GM12878 (cell line): ENCODE results near the gene GPR141. TPM values are rescaled to one million over a fixed set of nuclear protein-coding genes. Genes with fewer than 3 reads are reported as not detected.

ENCODE experiments used
- ATAC-seq: fragments of 200-7000 bp; cut with Tn5 transposase; 3 replicates; pipeline ENCODE4 v1.9.1; 2020; ENCODE audit warnings: mild to moderate bottlenecking, moderate library complexity
- BruUV-seq: library from RNA; stranded (reverse); fragments of 400-500 nt; replicated peaks from 2 replicates; lab custom pipeline; 2021; lab: Mats Ljungman, UMichigan
- CTCF ChIA-PET: fragments of 300-600 bp; sonication (Branson Sonifier 250); formaldehyde crosslinking; extraction: SDS; loops from one replicate; lab custom pipeline; 2021; ENCODE audit warnings: inconsistent platforms; lab: Yijun Ruan, JAX
- POLR2A ChIA-PET: fragments of 350-600 bp; formaldehyde crosslinking; extraction: SDS; loops from one replicate; lab custom pipeline; 2021; ENCODE audit warnings: inconsistent platforms; lab: Charles Lee
- RAD21 ChIA-PET: fragments of 300-600 bp; sonication (Branson Sonifier 250); formaldehyde crosslinking; loops from one replicate; lab custom pipeline; 2023; ENCODE audit warnings: antibody characterized with exemption; ENCODE audit not compliant: unreplicated experiment; lab: Charles Lee
- SMC1A ChIA-PET: fragments of 300-600 bp; sonication (Branson Sonifier 250); formaldehyde crosslinking; loops from one replicate; lab custom pipeline; 2023; ENCODE audit not compliant: unreplicated experiment, uncharacterized antibody; lab: Charles Lee
- DNase-seq: peaks from one replicate; pipeline ENCODE4 v3.0.0-alpha.2; 2011; ENCODE audit warnings: low read depth, low spot score
- FAIRE-seq: peaks from 3 replicates; lab custom pipeline; 2011; peaks lifted over from hg19 to GRCh38; lab: Jason Lieb, UNC
- H2AFZ ChIP-seq: 2 replicates; pipeline ENCODE4 v1.6.0; 2011; ENCODE audit warnings: low read depth, low read length, control low read depth; ENCODE audit not compliant: control insufficient read depth
- H3K27ac ChIP-seq: 2 replicates; pipeline ENCODE4 v1.5.1; 2011; ENCODE audit warnings: control low read depth; ENCODE audit not compliant: control insufficient read depth, insufficient read depth
- H3K27me3 ChIP-seq, 2 experiments: replicated peaks in 1 of 2; 2 replicates each; pipeline versions ENCODE4 v1.6.0 to v1.6.1; 2011; ENCODE audit warnings: low read length in 1 of 2; ENCODE audit not compliant: control insufficient read depth in 2 of 2, insufficient read depth in 2 of 2
- H3K36me3 ChIP-seq, 2 experiments: 2 replicates each; pipeline ENCODE4 v1.5.1; 2011; ENCODE audit warnings: low read length in 1 of 2; ENCODE audit not compliant: control insufficient read depth in 2 of 2, insufficient read depth in 2 of 2
- H3K4me1 ChIP-seq: 2 replicates; pipeline ENCODE4 v1.6.1; 2011; ENCODE audit warnings: mild to moderate bottlenecking, low read length, moderate library complexity, mixed read lengths; ENCODE audit not compliant: control insufficient read depth, insufficient read depth
- H3K4me2 ChIP-seq: 2 replicates; pipeline ENCODE4 v1.6.0; 2011; ENCODE audit warnings: control low read depth; ENCODE audit not compliant: control insufficient read depth, insufficient read depth
- H3K4me3 ChIP-seq: fragments of 200-600 bp; sonication (generic); 2 replicates; pipeline ENCODE4 v1.5.1; 2016
- H3K79me2 ChIP-seq: 2 replicates; pipeline ENCODE4 v1.6.0; 2011; ENCODE audit warnings: low read length; ENCODE audit not compliant: control insufficient read depth, insufficient read depth
- H3K9ac ChIP-seq: 2 replicates; pipeline ENCODE4 v1.8.0; 2011; ENCODE audit warnings: low read length, control low read depth, mixed read lengths; ENCODE audit not compliant: control insufficient read depth, insufficient read depth
- H3K9me3 ChIP-seq: replicated peaks from 3 replicates; pipeline ENCODE4 v1.5.1; 2011; ENCODE audit warnings: mild to moderate bottlenecking, low read length; ENCODE audit not compliant: control insufficient read depth, insufficient read depth
- H4K20me1 ChIP-seq: 2 replicates; pipeline ENCODE4 v1.6.0; 2011; ENCODE audit not compliant: control insufficient read depth, insufficient read depth
- ESRRA ChIP-seq: IDR thresholded peaks from 2 replicates; pipeline ENCODE4 v1.6.1; 2012; ENCODE audit warnings: mild to moderate bottlenecking, low read length, improper control_type of control experiment
- RB1 ChIP-seq: fragments of 450-650 bp; formaldehyde crosslinking; IDR thresholded peaks from 2 replicates; pipeline ENCODE4 v1.6.1; 2017; ENCODE audit warnings: mild to moderate bottlenecking, borderline replicate concordance
- WGBS: methylation state at CpG from one replicate; pipeline ENCODE4 v1.1.6; 2016; ENCODE audit warnings: low lambda C conversion rate; ENCODE audit not compliant: insufficient replicate concordance, insufficient coverage; ENCODE audit errors: missing lambda C conversion rate; 5-methylcytosine and 5-hydroxymethylcytosine counted together
- in situ Hi-C: fragments of 300-500 bp; cut with MboI; formaldehyde crosslinking; loops from 9 replicates; pipeline ENCODE4 v1.14.3; 2018; ENCODE audit warnings: mixed read lengths
- intact Hi-C: fragments of 100-400 bp; cut with micrococcal nuclease; formaldehyde crosslinking; loops from one replicate; pipeline ENCODE4 v1.14.2; 2022; ENCODE audit not compliant: unreplicated experiment
- polyA plus RNA-seq, 11 experiments: library from polyadenylated mRNA; depleted of rRNA in 4 of 11; unstranded in 6 of 11; stranded (reverse) in 5 of 11; fragments of >200 nt; fragmentation: Nextera tagmentation in 4 of 11; fragmentation: Illumina TruSeq in 1 of 11; extraction: Ambion mirVana in 4 of 11; extraction: Trizol in 1 of 11; gene quantifications; 1 replicate in 1 of 11; 2 replicates in 10 of 11; pipeline versions ENCODE4 v1.2.1 to v1.2.3, GENCODE V29; 2011 to 2016; ENCODE audit warnings: inconsistent platforms in 2 of 11, missing spikeins in 2 of 11, low read depth in 1 of 11
- total RNA-seq, 4 experiments: library from RNA; depleted of rRNA in 3 of 4; stranded (reverse); fragments of >200 nt in 3 of 4; fragmentation: Illumina TruSeq in 1 of 4; extraction: Trizol in 1 of 4; gene quantifications; 2 replicates each; pipeline versions ENCODE4 v1.2.1 to v1.2.3, GENCODE V29; 2013 to 2021
- TF ChIP-seq, protein P1 (sequence below): fragments of 450-650 bp; IDR thresholded peaks from 2 replicates; pipeline ENCODE4 v1.6.1; 2017; ENCODE audit warnings: mild to moderate bottlenecking, moderate library complexity
- TF ChIP-seq, protein P2 (sequence below): IDR thresholded peaks from 2 replicates; pipeline ENCODE4 v1.6.1; 2012; ENCODE audit warnings: improper control_type of control experiment, low read depth, low read length; ENCODE audit not compliant: insufficient replicate concordance
- TF ChIP-seq, protein P3 (sequence below): fragments of 450-650 bp; formaldehyde crosslinking; IDR thresholded peaks from 2 replicates; pipeline ENCODE4 v1.5.0; 2022; ENCODE audit warnings: mild to moderate bottlenecking, missing genetic modification characterization
- TF ChIP-seq, protein P4 (sequence below): fragments of 150-350 bp; IDR thresholded peaks from 2 replicates; pipeline ENCODE4 v1.6.1; 2016; ENCODE audit warnings: low read depth, low read length

GPR141 gene
- total and polyA plus RNA-seq, 10 of the 15 experiments (the other 5 are each of a cell fraction or from before 2014, with no cell fraction given) = 0.56 to 3.9 (median 1.2) TPM

DNA sequence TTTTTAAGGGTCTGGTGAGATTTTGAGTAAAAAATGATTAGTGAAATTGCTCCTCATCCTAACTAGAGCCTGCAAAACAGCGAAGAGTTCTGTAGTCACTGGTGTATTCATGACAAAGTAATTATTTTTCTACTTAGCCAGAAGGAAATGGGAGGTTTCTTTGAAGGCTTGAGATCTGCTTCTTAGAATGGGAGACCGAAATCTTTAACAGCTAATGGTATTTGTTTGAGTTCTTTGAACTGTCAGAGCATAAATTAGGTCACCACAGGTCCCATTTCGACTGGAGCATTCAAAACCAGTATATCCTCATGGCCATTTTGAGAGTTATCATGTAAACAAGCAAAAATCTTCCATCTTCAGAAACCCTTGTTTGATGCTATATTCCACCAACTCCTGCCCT, 87.8 kb downstream of the GPR141 start:
- Histone ChIP-seq H2AFZ (no peak overlapping the region), H3K79me2 (no peaks in the 10 kb centered on the region), H3K36me3 (no peaks in the 10 kb centered on the region), H4K20me1 (no peaks in the 10 kb centered on the region), H3K27ac (no peak overlapping the region), H3K9me3 (peaks cover 7% of the 10 kb centered on the region), H3K4me3 (no peak overlapping the region), H3K27me3 (no peaks in the 10 kb centered on the region), H3K9ac (no peak overlapping the region), H3K4me2 (no peak overlapping the region), H3K4me1 (peaks cover 3% of the 10 kb centered on the region)
- intact Hi-C loops (no loop called here), in situ Hi-C loops (no loop called here)
- ChIA-PET POLR2A (interaction anchor here (0.8 to 1.0 kb wide), 2 partner anchors 10 to 19 kb away, joined by 3 read pairs; no protein-coding TSS in a partner anchor), SMC1A (interaction anchor here (0.6 to 8.5 kb wide), 4 partner anchors 10 to 44 kb away, joined by 3 to 86 read pairs (median 4); no protein-coding TSS in a partner anchor), RAD21 (interaction anchor here (1.0 to 1.2 kb wide), 3 partner anchors 11 to 61 kb away, joined by 4 to 5 read pairs (median 4); no protein-coding TSS in a partner anchor), CTCF (interaction anchor here (0.9 to 1.2 kb wide), 2 partner anchors 16 to 88 kb away, joined by 3 read pairs; partner anchors contain the start of gene GPR141)
- 74% methylated on average over 3 of the region's 3 CpGs for WGBS
- DNase-seq (no peak), FAIRE-seq (no peak), ATAC-seq (no peak)
- no TSS peak for BruUV-seq
- TF ChIP-seq, protein P1, sequence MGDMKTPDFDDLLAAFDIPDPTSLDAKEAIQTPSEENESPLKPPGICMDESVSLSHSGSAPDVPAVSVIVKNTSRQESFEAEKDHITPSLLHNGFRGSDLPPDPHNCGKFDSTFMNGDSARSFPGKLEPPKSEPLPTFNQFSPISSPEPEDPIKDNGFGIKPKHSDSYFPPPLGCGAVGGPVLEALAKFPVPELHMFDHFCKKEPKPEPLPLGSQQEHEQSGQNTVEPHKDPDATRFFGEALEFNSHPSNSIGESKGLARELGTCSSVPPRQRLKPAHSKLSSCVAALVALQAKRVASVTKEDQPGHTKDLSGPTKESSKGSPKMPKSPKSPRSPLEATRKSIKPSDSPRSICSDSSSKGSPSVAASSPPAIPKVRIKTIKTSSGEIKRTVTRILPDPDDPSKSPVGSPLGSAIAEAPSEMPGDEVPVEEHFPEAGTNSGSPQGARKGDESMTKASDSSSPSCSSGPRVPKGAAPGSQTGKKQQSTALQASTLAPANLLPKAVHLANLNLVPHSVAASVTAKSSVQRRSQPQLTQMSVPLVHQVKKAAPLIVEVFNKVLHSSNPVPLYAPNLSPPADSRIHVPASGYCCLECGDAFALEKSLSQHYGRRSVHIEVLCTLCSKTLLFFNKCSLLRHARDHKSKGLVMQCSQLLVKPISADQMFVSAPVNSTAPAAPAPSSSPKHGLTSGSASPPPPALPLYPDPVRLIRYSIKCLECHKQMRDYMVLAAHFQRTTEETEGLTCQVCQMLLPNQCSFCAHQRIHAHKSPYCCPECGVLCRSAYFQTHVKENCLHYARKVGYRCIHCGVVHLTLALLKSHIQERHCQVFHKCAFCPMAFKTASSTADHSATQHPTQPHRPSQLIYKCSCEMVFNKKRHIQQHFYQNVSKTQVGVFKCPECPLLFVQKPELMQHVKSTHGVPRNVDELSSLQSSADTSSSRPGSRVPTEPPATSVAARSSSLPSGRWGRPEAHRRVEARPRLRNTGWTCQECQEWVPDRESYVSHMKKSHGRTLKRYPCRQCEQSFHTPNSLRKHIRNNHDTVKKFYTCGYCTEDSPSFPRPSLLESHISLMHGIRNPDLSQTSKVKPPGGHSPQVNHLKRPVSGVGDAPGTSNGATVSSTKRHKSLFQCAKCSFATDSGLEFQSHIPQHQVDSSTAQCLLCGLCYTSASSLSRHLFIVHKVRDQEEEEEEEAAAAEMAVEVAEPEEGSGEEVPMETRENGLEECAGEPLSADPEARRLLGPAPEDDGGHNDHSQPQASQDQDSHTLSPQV = no peak
- TF ChIP-seq, protein P2, sequence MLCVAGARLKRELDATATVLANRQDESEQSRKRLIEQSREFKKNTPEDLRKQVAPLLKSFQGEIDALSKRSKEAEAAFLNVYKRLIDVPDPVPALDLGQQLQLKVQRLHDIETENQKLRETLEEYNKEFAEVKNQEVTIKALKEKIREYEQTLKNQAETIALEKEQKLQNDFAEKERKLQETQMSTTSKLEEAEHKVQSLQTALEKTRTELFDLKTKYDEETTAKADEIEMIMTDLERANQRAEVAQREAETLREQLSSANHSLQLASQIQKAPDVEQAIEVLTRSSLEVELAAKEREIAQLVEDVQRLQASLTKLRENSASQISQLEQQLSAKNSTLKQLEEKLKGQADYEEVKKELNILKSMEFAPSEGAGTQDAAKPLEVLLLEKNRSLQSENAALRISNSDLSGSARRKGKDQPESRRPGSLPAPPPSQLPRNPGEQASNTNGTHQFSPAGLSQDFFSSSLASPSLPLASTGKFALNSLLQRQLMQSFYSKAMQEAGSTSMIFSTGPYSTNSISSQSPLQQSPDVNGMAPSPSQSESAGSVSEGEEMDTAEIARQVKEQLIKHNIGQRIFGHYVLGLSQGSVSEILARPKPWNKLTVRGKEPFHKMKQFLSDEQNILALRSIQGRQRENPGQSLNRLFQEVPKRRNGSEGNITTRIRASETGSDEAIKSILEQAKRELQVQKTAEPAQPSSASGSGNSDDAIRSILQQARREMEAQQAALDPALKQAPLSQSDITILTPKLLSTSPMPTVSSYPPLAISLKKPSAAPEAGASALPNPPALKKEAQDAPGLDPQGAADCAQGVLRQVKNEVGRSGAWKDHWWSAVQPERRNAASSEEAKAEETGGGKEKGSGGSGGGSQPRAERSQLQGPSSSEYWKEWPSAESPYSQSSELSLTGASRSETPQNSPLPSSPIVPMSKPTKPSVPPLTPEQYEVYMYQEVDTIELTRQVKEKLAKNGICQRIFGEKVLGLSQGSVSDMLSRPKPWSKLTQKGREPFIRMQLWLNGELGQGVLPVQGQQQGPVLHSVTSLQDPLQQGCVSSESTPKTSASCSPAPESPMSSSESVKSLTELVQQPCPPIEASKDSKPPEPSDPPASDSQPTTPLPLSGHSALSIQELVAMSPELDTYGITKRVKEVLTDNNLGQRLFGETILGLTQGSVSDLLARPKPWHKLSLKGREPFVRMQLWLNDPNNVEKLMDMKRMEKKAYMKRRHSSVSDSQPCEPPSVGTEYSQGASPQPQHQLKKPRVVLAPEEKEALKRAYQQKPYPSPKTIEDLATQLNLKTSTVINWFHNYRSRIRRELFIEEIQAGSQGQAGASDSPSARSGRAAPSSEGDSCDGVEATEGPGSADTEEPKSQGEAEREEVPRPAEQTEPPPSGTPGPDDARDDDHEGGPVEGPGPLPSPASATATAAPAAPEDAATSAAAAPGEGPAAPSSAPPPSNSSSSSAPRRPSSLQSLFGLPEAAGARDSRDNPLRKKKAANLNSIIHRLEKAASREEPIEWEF = no peak
- TF ChIP-seq RB1 = no peak
- TF ChIP-seq, protein P3, sequence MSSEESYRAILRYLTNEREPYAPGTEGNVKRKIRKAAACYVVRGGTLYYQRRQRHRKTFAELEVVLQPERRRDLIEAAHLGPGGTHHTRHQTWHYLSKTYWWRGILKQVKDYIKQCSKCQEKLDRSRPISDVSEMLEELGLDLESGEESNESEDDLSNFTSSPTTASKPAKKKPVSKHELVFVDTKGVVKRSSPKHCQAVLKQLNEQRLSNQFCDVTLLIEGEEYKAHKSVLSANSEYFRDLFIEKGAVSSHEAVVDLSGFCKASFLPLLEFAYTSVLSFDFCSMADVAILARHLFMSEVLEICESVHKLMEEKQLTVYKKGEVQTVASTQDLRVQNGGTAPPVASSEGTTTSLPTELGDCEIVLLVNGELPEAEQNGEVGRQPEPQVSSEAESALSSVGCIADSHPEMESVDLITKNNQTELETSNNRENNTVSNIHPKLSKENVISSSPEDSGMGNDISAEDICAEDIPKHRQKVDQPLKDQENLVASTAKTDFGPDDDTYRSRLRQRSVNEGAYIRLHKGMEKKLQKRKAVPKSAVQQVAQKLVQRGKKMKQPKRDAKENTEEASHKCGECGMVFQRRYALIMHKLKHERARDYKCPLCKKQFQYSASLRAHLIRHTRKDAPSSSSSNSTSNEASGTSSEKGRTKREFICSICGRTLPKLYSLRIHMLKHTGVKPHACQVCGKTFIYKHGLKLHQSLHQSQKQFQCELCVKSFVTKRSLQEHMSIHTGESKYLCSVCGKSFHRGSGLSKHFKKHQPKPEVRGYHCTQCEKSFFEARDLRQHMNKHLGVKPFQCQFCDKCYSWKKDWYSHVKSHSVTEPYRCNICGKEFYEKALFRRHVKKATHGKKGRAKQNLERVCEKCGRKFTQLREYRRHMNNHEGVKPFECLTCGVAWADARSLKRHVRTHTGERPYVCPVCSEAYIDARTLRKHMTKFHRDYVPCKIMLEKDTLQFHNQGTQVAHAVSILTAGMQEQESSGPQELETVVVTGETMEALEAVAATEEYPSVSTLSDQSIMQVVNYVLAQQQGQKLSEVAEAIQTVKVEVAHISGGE (CRISPR knock-in tag) = no peak
- TF ChIP-seq, protein P4, sequence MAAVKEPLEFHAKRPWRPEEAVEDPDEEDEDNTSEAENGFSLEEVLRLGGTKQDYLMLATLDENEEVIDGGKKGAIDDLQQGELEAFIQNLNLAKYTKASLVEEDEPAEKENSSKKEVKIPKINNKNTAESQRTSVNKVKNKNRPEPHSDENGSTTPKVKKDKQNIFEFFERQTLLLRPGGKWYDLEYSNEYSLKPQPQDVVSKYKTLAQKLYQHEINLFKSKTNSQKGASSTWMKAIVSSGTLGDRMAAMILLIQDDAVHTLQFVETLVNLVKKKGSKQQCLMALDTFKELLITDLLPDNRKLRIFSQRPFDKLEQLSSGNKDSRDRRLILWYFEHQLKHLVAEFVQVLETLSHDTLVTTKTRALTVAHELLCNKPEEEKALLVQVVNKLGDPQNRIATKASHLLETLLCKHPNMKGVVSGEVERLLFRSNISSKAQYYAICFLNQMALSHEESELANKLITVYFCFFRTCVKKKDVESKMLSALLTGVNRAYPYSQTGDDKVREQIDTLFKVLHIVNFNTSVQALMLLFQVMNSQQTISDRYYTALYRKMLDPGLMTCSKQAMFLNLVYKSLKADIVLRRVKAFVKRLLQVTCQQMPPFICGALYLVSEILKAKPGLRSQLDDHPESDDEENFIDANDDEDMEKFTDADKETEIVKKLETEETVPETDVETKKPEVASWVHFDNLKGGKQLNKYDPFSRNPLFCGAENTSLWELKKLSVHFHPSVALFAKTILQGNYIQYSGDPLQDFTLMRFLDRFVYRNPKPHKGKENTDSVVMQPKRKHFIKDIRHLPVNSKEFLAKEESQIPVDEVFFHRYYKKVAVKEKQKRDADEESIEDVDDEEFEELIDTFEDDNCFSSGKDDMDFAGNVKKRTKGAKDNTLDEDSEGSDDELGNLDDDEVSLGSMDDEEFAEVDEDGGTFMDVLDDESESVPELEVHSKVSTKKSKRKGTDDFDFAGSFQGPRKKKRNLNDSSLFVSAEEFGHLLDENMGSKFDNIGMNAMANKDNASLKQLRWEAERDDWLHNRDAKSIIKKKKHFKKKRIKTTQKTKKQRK = no peak
- no peak for TF ChIP-seq ESRRA
